HepG2 (cell line): ENCODE results near the gene TMBIM4.

ENCODE experiments used
- ARNT ChIP-seq: fragments of 450-650 bp; IDR thresholded peaks from 2 replicates; pipeline ENCODE4 v1.6.1; 2017
- CEBPB ChIP-seq: IDR thresholded peaks from 2 replicates; pipeline ENCODE4 v1.6.1; 2011; ENCODE audit warnings: low read depth, low read length, improper control_type of control experiment, borderline replicate concordance
- CTCF ChIP-seq: sonication (generic); formaldehyde crosslinking; IDR thresholded peaks from 2 replicates; pipeline ENCODE4 v1.5.0; 2020; ENCODE audit warnings: mild to moderate bottlenecking, missing genetic modification reagents, moderate library complexity
- ELF1 ChIP-seq: sonication (generic); formaldehyde crosslinking; IDR thresholded peaks from 2 replicates; pipeline ENCODE4 v1.4.0; 2020; ENCODE audit warnings: missing genetic modification reagents
- EZH2 ChIP-seq: conservative IDR thresholded peaks from 2 replicates; pipeline ENCODE4 v1.6.1; 2012; ENCODE audit warnings: mild to moderate bottlenecking, low read depth, low read length, moderate library complexity
- GFI1 ChIP-seq: sonication (generic); formaldehyde crosslinking; IDR thresholded peaks from 2 replicates; pipeline ENCODE4 v1.5.0; 2020; ENCODE audit warnings: missing genetic modification reagents, mild to moderate bottlenecking, borderline replicate concordance
- POLR2A ChIP-seq, 2 experiments: IDR thresholded peaks; 2 replicates each; pipeline ENCODE4 v1.6.1; 2011; ENCODE audit warnings: low read depth in 2 of 2, low read length in 2 of 2, mild to moderate bottlenecking in 1 of 2, moderate library complexity in 1 of 2; ENCODE audit not compliant: insufficient read depth in 1 of 2
- PREB ChIP-seq: sonication (generic); formaldehyde crosslinking; IDR thresholded peaks from 2 replicates; pipeline ENCODE4 v1.4.0; 2020; ENCODE audit warnings: missing genetic modification reagents
- SNAPC2 ChIP-seq: sonication (generic); formaldehyde crosslinking; IDR thresholded peaks from 2 replicates; pipeline ENCODE4 v1.8.1; 2022; ENCODE audit warnings: mild to moderate bottlenecking, missing genetic modification reagents
- ZFP82 ChIP-seq: sonication (generic); formaldehyde crosslinking; IDR thresholded peaks from 2 replicates; pipeline ENCODE4 v1.5.1; 2020; ENCODE audit warnings: mild to moderate bottlenecking, missing genetic modification reagents, borderline replicate concordance
- ZGPAT ChIP-seq: IDR thresholded peaks from 2 replicates; pipeline ENCODE4 v1.6.1; 2016; ENCODE audit warnings: mild to moderate bottlenecking
- ZNF549 ChIP-seq: sonication (generic); formaldehyde crosslinking; IDR thresholded peaks from 2 replicates; pipeline ENCODE4 v1.5.0; 2020; ENCODE audit warnings: missing genetic modification reagents
- ZNF616 ChIP-seq: sonication (generic); formaldehyde crosslinking; IDR thresholded peaks from 2 replicates; pipeline ENCODE4 v1.5.0; 2020; ENCODE audit warnings: low read depth, mild to moderate bottlenecking, missing genetic modification reagents
- ZNF768 ChIP-seq: sonication (generic); formaldehyde crosslinking; IDR thresholded peaks from 2 replicates; pipeline ENCODE4 v1.4.0; 2020; ENCODE audit warnings: missing genetic modification reagents

- TF ChIP-seq ZGPAT (CRISPR knock-in tag) (no peak), PREB (CRISPR knock-in tag) (no peak), POLR2A (IDR thresholded peaks at IDR 0.05; ENCODE audit: insufficient read depth in 1 of 2, low read depth in 2 of 2, low read length in 2 of 2) (no peak), ARNT (no peak), ZFP82 (CRISPR knock-in tag) (no peak), CTCF (CRISPR knock-in tag) (no peak), ZNF616 (CRISPR knock-in tag) (no peak), GFI1 (CRISPR knock-in tag) (no peak), CEBPB (no peak), ELF1 (CRISPR knock-in tag) (no peak), EZH2 (no peak), ZNF549 (CRISPR knock-in tag) (no peak), SNAPC2 (CRISPR knock-in tag) (no peak), ZNF768 (CRISPR knock-in tag) (no peak)
Measured at GRCh38 chr12:66199141-66199540, 29.3 kb upstream of the TMBIM4 start.
